PC-3 (cell line): ENCODE measurements around the gene DIPK1C. TPM values are rescaled to one million over a fixed set of nuclear protein-coding genes. Genes with fewer than 3 reads are reported as not detected.

ENCODE experiments used
- ATAC-seq: fragments of 200-7000 bp; cut with Tn5 transposase; 2 replicates; pipeline ENCODE4 v1.9.1; 2020; ENCODE audit warnings: mild to moderate bottlenecking, moderate library complexity
- BruUV-seq: library from RNA; stranded (reverse); fragments of 400-500 nt; replicated peaks from 2 replicates; lab custom pipeline; 2021; lab: Mats Ljungman, UMichigan
- CTCF ChIA-PET: fragments of 300-600 bp; sonication (Branson Sonifier 250); formaldehyde crosslinking; loops from one replicate; lab custom pipeline; 2022; ENCODE audit warnings: antibody characterized with exemption; lab: Charles Lee
- POLR2A ChIA-PET: fragments of 300-600 bp; sonication (Branson Sonifier 250); formaldehyde crosslinking; loops from one replicate; lab custom pipeline; 2022; ENCODE audit warnings: antibody characterized with exemption; ENCODE audit not compliant: unreplicated experiment; lab: Charles Lee
- DNase-seq: peaks from one replicate; pipeline ENCODE4 v3.0.0-alpha.2; 2015
- H2AFZ ChIP-seq: fragments of 300-600 bp; sonication (generic); 2 replicates; pipeline ENCODE4 v1.6.0; 2016; ENCODE audit warnings: antibody characterized with exemption, low read length
- H3F3A ChIP-seq: fragments of 300-600 bp; sonication (generic); one replicate; pipeline ENCODE4 v1.6.0; 2017; ENCODE audit warnings: antibody characterized with exemption, low read length, control low read depth, mild to moderate bottlenecking; ENCODE audit not compliant: unreplicated experiment
- H3K27ac ChIP-seq: fragments of 300-600 bp; sonication (generic); 2 replicates; pipeline ENCODE4 v1.5.1; 2016; ENCODE audit warnings: mild to moderate bottlenecking, low read length
- H3K27me3 ChIP-seq: fragments of 300-600 bp; sonication (generic); 2 replicates; pipeline ENCODE4 v1.6.1; 2016; ENCODE audit warnings: low read length, mixed read lengths
- H3K36me3 ChIP-seq: fragments of 300-600 bp; sonication (generic); 2 replicates; pipeline ENCODE4 v1.6.1; 2016; ENCODE audit warnings: low read depth, mixed run types, low read length, mixed read lengths
- H3K4me1 ChIP-seq: fragments of 300-600 bp; sonication (generic); 2 replicates; pipeline ENCODE4 v1.5.1; 2016; ENCODE audit warnings: low read length; ENCODE audit not compliant: insufficient read depth
- H3K4me2 ChIP-seq: fragments of 300-600 bp; sonication (generic); 2 replicates; pipeline ENCODE4 v1.6.0; 2016; ENCODE audit warnings: low read length
- H3K4me3 ChIP-seq: fragments of 300-600 bp; sonication (generic); 2 replicates; pipeline ENCODE4 v1.5.1; 2016; ENCODE audit warnings: mild to moderate bottlenecking, low read length, mixed read lengths
- H3K79me2 ChIP-seq: fragments of 300-600 bp; sonication (generic); 2 replicates; pipeline ENCODE4 v1.6.1; 2017; ENCODE audit warnings: low read length, mixed read lengths
- H3K9ac ChIP-seq: fragments of 300-600 bp; sonication (generic); 2 replicates; pipeline ENCODE4 v1.6.0; 2016; ENCODE audit warnings: mild to moderate bottlenecking, low read length
- H3K9me2 ChIP-seq: fragments of 300-600 bp; sonication (generic); replicated peaks from 2 replicates; pipeline ENCODE4 v1.6.1; 2016; ENCODE audit warnings: mixed run types, low read length, mixed read lengths
- H3K9me3 ChIP-seq: fragments of 300-600 bp; sonication (generic); 2 replicates; pipeline ENCODE4 v1.6.1; 2016; ENCODE audit warnings: low read length, mixed read lengths
- H4K20me1 ChIP-seq: fragments of 300-600 bp; sonication (generic); 2 replicates; pipeline ENCODE4 v1.6.1; 2016; ENCODE audit warnings: low read length, mixed read lengths
- CTCF ChIP-seq: fragments of 300-600 bp; sonication (generic); conservative IDR thresholded peaks from 2 replicates; pipeline ENCODE4 v1.5.1; 2017; ENCODE audit warnings: antibody characterized with exemption, low read depth, mild to moderate bottlenecking, low read length
- EZH2 ChIP-seq: fragments of 300-600 bp; sonication (generic); IDR thresholded peaks from one replicate; pipeline ENCODE4 v1.6.1; 2017; ENCODE audit warnings: antibody characterized with exemption, mild to moderate bottlenecking, low read length; ENCODE audit not compliant: unreplicated experiment
- EZH2phosphoT487 ChIP-seq: fragments of 300-600 bp; sonication (generic); IDR thresholded peaks from 2 replicates; pipeline ENCODE4 v1.6.1; 2018; ENCODE audit warnings: mild to moderate bottlenecking, antibody characterized with exemption, low read length, borderline replicate concordance
- intact Hi-C: fragments of 100-400 bp; cut with micrococcal nuclease; formaldehyde crosslinking; loops from 2 replicates; pipeline ENCODE4 v1.9.0; 2023
- total RNA-seq: library from RNA; depleted of rRNA; stranded (reverse); fragments of >200 nt; gene quantifications from 2 replicates; pipeline ENCODE4 v1.2.3, GENCODE V29; 2014

The DIPK1C gene
- total RNA-seq, 1 experiment from 2014 or later = not detected

GRCh38 chr18:74446178-74446577 is 10.9 kb downstream of the DIPK1C start:
- H3K27me3 ChIP-seq = peaks cover 92% of the 10 kb centered on the region
- H3K9me2 ChIP-seq = no peaks in the 10 kb centered on the region
- H2AFZ ChIP-seq = no peak overlapping the region
- no peak for TF ChIP-seq CTCF
- TF ChIP-seq EZH2 = no peak
- TF ChIP-seq EZH2phosphoT487 = no peak
- CTCF ChIA-PET = interaction anchor here (1.6 kb wide), 1 partner anchor 48 kb away, joined by 4 read pairs; no protein-coding TSS in a partner anchor
- intact Hi-C loops = no loop called here
- POLR2A ChIA-PET = no interaction called here
- no peaks in the 10 kb centered on the region for H3K4me1 ChIP-seq
- no peaks in the 10 kb centered on the region for H4K20me1 ChIP-seq
- H3K79me2 ChIP-seq = no peaks in the 10 kb centered on the region
- H3K9ac ChIP-seq = no peak overlapping the region
- DNase-seq (no peak), ATAC-seq (no peak)
- no peak overlapping the region for H3K4me3 ChIP-seq
- no peak overlapping the region for H3K27ac ChIP-seq
- H3K4me2 ChIP-seq = no peak overlapping the region
- no peaks in the 10 kb centered on the region for H3K36me3 ChIP-seq
- no peaks in the 10 kb centered on the region for H3F3A ChIP-seq
- H3K9me3 ChIP-seq = no peaks in the 10 kb centered on the region
- BruUV-seq = no TSS peak

DNA sequence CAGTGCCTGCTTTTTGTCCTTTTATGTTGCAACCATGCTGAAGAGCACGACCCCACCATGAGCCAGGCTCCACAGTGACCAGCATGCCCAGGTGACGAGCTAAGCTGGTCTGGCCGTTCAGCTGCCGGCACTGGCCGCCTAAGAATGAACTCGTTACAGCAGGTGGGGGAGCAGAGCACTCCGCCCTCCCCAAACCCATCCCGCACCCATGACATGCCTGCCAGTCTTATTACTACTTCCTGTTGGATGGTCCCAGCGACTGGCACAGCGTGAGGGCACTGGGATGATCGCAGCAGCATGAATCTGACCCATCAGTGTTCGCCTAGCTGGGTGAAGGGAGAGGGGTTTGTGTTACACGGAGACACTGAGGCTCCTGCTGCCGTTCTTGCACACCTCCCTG is 11.5 kb downstream of the DIPK1C start:
- Histone ChIP-seq H3K79me2 (no peaks in the 10 kb centered on the region), H3K36me3 (no peaks in the 10 kb centered on the region), H2AFZ (no peak overlapping the region), H3K4me2 (no peak overlapping the region), H3K27ac (no peak overlapping the region), H3K4me1 (no peaks in the 10 kb centered on the region), H3F3A (no peaks in the 10 kb centered on the region), H3K27me3 (peaks cover 92% of the 10 kb centered on the region), H3K9me3 (no peaks in the 10 kb centered on the region), H3K4me3 (no peak overlapping the region), H3K9me2 (no peaks in the 10 kb centered on the region), H4K20me1 (no peaks in the 10 kb centered on the region), H3K9ac (no peak overlapping the region)
- ATAC-seq (no peak), DNase-seq (no peak)
- intact Hi-C loops = no loop called here
- ChIA-PET POLR2A (no interaction called here), CTCF (no interaction called here)
- no TSS peak for BruUV-seq
- no peak for TF ChIP-seq CTCF
- no peak for TF ChIP-seq EZH2phosphoT487
- no peak for TF ChIP-seq EZH2

DNA sequence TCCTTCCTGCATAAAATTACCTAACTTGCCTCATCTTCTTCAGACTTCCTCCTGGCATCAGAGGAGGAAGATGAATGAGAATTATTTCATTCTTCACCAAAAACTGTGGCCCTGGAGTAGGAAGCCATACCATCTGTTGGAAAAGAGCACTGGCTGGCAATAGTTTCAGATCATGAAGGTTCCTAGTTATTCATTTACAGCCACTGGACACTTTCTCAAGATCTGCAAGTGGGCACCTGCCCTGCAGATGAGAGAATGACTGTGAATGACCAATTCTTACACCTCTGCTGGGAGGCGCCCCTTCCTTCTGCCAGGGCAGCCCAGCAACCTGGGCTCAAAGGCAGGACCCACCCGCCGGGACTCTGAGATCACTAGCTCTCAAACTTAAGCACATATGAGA is 13.0 kb downstream of the DIPK1C start:
- intact Hi-C loops = no loop called here
- TF ChIP-seq EZH2phosphoT487 (no peak), EZH2 (no peak), CTCF (no peak)
- ATAC-seq (no peak), DNase-seq (no peak)
- no peaks in the 10 kb centered on the region for H3F3A ChIP-seq
- H3K27ac ChIP-seq = no peak overlapping the region
- no peaks in the 10 kb centered on the region for H3K4me1 ChIP-seq
- H3K4me3 ChIP-seq = no peak overlapping the region
- BruUV-seq = no TSS peak
- H3K9ac ChIP-seq = no peak overlapping the region
- no peak overlapping the region for H3K4me2 ChIP-seq
- no peak overlapping the region for H2AFZ ChIP-seq
- CTCF ChIA-PET = no interaction called here
- POLR2A ChIA-PET = no interaction called here
- H4K20me1 ChIP-seq = no peaks in the 10 kb centered on the region
- H3K79me2 ChIP-seq = no peaks in the 10 kb centered on the region
- no peaks in the 10 kb centered on the region for H3K9me3 ChIP-seq
- no peaks in the 10 kb centered on the region for H3K36me3 ChIP-seq
- peaks cover 81% of the 10 kb centered on the region for H3K27me3 ChIP-seq
- H3K9me2 ChIP-seq = no peaks in the 10 kb centered on the region
